Muscle of back (tissue), 11 donors: ENCODE results near the gene SUSD1. TPM values are rescaled to one million over a fixed set of nuclear protein-coding genes. Genes with fewer than 3 reads are reported as not detected.
A peak's percentile ranks its signal among the peaks of the same experiment; 100 is the strongest.

Experiments
- DNase-seq, 3 donors: peaks; one replicate each; pipeline versions ENCODE4 v3.0.0 to v3.0.0-alpha.2; 2013
- polyA plus RNA-seq, 10 donors: library from polyadenylated mRNA; unstranded; fragments of 120-200 nt; gene quantifications; one replicate each; pipeline ENCODE4 v1.2.1, GENCODE V29; 2013; ENCODE audit not compliant: insufficient read length in 10 of 10

SUSD1 gene
- polyA plus RNA-seq, 10 donors, result 5.0 to 14.4 (median 9.0) TPM

DNA sequence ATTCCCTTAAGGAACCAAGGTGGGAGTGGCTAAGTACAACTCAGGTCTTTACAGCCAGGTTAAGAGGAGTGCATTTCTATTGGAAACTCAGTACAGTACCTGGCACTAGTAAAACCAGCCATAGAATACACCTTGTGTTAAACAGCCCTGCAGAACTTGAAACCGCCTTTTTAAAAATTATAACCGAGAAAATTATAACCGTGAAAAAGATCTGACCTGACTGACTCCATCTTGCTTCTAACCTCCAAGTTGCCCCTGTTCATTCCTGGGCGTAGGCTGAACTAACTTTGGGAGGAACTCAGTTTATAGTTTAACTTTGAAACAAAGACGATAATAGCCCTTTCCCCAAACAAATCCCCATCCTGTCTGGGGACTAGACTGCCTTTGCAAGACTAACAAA is 132.3 kb downstream of the SUSD1 start:
- DNase-seq, result no peak

DNA sequence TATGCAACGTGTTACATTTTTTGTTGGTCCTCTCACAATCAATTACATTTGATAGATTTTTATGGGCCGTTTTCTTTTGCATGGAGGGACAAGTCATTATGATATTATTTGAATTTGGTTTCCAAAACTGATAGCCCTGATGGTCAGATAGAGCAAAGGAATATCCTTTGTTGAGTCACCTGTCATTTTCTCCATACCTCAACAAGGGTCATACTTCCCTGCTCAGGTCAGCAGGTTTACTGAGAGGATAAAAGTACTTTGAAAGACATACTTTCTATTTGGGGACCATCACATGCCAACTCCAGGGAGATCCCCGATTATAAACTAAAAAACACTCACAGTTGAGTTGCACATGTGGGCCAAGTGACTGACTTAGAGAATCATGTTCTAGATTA is 132.9 kb downstream of the SUSD1 start:
- no peak for DNase-seq

DNA sequence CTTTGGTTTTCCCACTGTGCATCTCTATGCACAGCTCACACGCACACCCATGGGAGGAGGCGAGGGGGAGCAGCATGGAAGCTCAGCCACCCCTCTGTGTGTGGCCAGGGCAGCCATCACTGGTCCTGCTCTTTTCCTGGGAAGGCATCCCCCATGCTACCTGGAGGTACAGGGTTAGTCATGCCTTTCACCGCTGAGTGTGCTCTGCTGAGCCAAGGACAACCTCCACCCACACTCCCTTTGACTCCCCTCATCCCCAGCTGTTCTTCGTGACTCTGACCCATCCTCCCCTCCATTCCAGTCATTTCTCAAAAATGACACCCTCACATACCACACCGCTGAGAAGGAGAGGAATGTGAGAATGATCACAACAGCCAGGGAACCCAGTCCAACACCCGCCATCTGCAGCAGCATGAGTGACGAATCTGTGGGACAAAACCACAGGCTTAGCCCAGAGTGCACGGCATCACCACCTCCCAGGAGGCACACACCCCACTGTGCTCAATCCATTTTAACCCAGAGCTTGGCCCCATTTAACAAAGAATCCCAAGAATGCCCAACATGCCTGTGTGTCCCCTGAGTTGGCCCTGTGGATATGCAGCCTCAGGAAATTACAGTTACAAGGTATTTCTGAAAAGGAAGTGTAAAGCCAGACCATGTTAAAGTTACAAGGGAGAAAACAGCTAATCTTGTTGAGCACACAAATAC is 133.4 kb downstream of the SUSD1 start:
- peak; percentile 63 to 100 (median 66) for DNase-seq

DNA sequence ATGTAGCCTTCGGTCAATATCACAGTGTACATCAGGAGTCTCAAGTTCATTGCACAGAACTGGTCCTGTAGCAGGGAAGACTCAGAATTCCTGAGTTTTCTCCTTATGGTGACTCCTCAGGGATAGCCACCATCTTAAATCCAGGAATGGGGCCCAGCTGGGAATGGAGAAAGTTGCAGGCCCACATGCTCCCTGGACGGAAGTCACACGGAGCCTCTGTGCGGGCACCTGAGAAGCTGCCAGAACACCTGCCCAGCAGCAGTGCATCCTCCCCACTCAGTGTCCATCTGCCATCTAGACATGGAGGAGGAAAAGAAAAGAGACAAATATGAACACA is 133.9 kb downstream of the SUSD1 start:
- DNase-seq, result no peak

DNA sequence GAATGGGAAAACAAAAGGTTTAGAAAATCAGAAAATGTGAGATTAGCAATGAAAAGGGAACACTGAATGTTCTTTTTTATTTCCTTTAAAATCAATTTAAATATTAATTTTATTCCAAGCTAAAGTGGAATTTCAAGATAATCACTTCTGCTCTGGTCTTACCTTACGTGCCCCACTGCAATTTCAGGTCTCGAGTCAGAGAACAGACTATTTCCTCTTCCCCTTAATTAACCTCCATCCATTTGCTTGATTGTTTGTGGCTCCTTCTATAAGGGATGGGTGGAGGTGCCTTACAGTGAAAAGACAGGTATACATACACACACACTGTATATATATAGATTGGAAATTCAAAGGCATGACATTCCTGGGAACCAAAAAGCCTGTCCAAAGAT is 137.1 kb downstream of the SUSD1 start:
- no peak for DNase-seq

DNA sequence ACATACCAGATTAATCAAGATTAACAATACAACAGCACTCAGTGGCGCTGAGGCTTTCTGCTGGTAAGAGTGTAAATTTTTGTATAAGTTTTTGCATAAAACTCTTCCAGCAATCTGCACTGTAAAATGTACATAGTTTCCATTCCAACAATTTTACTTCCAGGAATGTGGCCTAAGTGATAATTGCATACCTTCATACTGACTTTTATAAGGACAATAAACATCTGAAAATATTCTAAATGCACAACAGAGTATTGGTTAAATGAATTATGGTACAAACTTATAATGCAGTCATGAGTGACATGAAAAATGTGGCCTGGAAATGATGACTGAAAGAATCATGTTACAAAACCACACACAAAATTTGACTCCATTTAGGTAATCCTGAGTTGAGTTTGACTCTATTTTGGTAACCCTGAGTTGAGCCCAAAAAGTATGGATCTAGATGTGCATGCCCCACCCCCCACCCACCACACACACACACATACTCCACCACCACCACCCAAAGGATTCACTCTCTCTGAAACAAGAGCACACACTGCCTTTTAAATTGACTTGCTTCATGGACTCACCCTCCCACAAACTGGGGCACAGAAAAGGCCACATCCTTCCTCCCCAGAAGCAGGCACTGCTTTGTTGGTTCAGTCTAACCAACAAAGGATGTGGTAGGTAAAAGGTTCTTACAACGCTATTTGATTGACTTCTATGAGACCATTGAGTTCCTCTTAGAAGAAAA is 137.6 kb downstream of the SUSD1 start:
- peak in 1 of 3 donors; percentile 95 for DNase-seq

DNA sequence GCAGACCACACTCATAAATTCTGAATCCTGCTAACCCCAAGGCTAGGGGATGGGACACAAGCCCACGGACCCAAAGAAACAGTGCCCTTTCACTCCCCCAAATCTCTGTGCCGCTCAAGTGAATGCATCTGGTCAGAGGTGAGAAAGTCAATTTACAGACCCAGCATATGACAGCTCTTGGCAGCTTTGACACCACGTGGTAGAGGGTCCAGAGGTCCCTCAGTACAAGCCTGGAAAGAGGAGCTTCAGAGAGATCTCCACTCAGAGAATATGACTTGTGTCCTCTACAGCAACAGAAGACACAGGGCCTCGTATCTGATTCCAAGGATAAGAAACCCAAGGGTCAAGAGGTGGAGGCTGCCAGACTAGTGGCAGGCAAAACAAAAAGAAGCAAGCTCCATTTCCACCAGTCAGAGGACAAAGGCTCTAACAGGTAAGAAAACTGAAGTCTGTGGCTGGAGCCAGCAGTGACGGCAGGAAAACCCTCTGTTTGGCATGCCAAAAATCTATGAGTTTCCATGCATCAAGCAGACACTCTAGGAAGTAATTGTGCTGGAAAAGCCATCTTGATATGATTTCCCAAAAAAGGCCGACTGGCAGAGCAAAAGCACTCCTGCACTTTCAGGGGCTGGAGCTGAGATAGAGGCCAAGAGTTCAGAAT is 139.8 kb downstream of the SUSD1 start:
- DNase-seq, result peak in 1 of 3 donors; percentile 41

DNA sequence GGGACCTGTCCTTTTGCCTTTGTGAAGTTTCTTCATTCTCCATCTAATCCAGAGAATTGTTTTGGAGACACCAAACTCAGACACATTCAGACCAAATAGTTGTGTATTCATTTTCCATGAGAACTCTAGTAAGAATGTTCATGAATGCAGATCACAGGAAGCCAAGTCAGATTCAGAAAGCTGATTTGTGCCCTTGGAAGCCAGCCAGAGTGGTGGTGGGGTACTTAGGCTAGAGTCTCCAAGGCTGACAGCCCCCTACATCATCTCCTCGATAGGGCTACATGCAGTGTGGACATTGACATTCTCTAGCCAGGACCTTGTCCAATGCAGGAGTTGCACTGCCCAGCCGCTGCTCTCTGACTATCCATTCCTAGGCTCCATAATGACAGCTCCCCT is 140.9 kb downstream of the SUSD1 start:
- no peak for DNase-seq

DNA sequence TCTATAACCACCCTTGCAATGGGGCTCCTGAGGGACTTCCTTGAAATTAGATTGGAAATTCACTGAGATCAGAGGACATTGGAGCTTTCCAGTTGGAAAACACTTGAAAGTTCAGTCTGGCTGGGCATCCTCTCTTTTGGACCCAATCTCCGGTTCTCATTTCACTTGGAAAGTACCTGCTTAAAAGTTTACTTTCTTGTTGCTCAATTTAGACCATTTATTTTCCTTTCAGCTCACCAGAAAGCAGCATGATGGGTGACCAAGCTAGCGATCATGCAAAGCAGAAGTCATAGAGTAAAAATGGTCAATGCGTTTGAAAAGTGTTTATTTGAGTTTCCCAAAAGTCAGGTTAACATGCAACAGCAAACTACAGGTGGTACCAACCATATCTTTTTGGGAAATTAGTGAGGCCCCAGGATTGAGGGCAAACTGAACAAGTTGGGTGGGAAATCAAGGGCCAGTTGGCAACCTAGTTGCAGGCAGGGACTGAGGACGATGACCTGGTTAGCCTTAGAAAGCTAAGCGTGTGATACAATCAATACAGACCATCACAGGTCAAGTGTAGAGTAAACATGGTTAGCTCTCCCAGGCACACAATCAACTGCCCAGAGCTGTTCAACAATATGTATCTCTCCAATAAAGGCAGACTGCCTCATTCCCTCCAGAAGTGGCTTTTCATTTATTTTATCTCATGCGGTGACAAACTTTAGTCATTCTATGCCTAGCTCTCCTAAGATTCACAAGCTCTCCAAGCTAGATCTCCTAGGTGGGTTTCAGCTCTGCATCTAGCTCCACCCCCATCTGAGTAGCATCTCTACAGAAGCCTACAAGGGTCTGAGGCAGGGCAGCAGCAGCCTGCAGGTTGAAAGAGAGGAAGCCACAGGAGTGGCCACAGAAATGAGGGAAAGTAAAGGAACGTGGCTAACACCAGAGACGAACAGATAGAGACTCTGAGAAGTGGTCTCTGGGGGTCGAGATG is 141.6 kb downstream of the SUSD1 start:
- DNase-seq, result no peak

DNA sequence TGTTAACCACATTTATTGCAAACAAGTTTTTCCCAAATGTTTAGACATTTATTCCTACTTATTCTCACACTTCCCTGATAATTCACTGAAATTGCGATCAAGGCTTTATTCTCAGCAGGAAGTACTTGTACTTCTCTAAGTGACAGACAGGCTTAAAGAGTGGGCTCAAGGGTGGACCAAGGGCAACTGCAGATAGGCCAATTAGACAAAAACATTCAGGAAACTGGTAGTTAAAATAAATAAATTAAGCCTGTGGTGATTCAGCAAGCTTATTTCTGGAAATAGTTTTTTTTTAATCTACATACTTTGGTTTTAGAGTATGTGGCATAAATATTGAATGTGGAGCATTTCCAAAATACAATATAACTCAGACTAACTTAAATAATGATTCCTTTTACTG is 142.4 kb downstream of the SUSD1 start:
- peak in 1 of 3 donors; percentile 49 for DNase-seq

DNA sequence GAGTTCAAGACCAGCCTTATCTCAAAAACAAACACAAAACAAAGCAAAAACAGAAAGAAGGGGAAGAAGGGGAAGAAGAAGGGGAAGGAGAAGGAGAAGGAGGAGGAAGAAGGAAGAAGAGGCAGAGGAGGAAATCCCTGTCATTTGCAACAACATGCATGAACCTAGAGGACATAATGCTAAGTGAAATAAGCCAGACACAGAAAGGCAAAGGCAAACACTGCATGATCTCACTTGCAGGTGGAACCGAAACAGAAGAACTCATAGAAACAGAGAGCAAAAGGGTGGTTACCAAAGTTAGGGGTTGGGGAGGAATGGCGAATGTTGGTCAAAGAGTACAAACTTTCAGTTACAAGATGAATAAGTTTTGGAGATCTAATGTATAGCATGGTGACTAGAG is 143.1 kb downstream of the SUSD1 start:
- DNase-seq, result no peak

DNA sequence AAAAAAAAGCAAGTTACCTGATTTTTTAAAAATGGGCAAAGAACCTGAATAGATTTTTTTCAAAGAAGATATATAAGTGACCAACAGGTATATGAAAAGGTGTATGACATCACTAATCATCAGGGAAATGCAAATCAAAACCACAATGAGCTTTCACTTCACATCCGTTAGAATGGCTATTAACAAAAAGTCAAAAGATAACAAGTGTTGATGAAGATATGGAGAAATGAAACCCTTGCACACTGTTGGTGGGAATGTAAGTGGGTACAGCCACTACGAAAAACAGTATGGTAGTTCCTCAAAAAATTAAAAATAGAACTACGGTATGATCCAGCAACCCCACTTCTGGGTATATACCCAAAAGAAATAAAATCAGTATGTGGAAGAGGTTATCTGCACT is 143.7 kb downstream of the SUSD1 start:
- no peak for DNase-seq

DNA sequence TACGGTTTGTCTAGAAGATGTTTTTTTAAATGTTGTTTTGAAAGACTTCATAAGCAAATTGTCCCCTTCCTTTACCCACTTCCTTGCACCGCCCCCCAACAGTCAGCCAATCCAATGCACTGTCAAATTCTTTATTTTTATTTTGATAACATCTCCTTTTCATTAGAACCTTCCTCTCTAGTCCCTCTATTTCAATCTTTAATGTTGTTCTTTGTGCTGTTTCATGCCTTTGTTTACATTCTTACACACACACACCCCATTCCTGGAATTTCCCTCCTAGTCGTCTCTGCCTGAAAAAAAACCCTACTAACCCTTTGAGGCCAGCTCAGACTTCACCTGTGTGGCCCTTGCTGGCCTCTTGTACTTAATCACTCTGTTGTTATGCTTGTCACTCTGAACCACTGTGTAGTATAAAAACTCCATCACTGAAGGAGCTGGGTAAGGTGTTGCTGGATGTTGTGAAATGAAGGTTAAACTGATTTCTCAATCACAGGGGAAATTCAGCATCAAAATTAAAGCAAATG is 145.1 kb downstream of the SUSD1 start:
- no peak for DNase-seq

DNA sequence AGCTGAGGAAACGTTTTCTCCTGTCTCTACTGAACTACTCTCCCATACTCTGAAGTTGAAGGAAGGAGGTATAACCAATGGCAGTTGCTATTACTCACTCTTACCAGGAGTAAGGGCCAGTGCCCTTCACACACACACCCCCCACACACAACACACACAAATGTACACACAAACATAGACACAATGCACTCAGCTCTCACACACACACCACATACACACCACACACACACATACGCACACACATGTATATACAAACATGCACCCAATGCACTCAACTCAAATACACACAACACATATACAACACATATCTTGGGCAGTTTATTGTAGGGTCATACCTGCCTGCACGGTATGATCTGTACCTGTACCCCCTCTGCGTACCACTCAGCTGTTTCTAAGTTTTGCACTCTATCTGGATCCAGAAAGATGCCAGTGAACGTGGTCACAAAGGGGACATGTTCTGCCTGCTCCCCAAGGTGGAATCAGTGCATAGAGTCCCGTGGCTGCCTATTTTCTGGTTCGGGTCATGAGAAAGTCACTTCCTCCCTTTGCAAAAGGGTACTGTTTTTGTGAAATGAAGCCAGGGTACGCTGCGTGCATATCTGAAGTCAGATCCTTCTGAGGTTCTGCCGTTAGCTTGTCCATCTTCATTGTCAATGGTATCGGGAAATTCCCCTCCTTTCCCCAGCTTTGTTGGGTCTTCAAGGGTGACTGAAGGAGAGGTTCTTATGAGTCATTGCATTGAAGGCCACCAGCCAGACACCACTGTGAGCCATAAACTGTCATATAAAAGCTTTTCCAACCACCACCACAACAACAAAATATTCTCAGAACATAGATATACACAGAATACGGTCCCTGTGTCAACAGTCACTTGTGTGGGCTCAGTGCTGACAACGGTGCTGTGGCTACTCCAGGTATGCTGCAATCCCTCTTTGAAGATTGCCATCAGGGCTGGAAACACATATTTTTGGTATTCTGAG is 146.6 kb downstream of the SUSD1 start:
- no peak for DNase-seq

DNA sequence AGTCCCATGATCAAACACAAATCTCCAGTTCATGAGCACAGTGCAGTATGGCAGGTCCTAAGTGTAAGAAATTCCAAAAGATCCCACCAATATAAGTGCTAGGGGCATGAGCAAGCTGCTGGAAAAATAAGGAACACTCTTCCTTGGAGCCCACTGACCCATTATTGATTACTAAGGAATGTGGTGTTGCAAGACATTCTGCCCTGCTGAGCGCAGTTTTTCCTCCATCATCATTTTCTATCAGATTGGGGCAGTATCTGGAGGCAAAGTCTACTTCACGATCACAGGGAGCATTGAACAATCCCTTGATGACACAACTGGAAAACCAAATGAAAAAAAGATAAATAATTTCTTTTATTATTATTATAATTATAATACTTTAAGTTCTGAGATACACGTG is 149.2 kb downstream of the SUSD1 start:
- no peak for DNase-seq

DNA sequence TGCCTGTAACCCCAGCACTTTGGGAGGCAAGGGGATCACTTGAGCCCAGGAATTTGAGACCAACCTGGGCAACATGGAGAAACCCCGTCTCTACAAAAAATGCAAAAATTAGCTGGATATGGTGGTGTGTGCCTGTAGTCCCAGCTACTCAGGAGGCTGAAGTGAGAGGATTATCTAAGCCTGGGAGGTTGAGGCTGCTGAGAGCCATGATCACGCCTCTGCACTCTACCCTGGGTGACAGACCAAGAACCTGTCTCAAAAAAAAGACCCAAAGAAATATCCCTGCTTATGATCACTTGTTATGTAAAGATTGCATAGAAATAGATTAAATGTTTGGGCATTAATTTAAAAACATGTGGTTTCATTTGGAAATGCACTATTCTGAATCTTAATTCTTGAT is 153.4 kb downstream of the SUSD1 start:
- no peak for DNase-seq

DNA sequence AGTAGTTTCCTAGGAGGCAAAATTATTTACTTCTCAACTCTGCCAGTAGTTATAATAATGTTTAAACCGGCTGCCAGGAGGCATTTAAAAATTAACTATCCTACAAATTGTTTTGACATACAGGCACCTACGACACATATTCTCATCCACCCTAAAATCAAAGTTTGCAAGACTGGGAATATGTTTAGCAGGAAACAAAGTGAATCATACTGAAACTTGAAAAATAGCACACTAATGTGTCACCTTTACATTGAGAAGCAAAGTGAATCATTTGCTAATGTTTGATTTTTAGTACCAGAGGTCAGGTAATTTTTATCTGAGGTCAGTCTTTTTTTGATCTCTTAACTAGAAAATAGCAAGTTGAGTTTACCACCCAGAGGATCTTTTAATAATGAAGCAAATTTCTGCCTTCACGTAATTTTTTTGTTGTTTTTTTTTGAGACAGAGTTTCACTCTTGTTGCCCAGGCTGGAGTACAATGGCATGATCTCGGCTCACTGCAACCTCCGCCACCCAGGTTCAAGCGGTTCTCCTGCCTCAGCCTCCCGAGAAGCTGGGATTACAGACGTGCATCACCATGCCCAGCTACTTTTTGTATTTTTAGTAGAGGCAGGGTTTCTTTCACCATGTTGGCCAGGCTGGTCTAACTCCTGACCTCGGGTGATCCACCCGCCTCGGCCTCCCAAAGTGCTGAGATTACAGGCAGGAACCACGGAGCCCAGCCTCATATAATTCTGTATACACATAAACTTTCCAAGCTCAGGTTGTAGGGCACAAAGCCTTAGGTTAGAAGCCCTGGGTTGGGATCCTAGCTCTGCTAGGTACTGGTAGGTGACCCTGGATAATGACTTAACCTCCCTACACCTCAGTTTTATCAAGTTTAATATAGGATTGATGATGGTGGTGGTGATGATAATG is 154.2 kb downstream of the SUSD1 start:
- peak in 1 of 3 donors; percentile 49 for DNase-seq

DNA sequence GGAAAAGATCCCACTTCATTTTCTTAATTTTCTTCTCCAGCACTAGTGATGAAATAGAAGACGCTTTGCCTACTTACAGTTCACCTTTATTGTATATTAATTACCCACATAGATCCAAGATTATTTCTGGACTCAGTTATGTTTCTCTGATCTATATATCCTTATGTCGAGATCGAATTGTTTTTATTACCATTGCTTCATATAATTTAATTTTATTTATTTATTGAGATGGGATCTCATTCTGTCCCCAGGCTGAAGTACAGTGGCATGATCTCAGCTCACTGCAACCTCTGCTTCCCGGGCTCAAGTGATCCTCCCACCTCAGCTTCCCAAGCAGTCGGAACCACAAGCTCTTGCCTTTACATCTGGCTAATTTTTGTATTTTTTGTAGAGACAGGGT is 157.2 kb downstream of the SUSD1 start:
- DNase-seq, result no peak

DNA sequence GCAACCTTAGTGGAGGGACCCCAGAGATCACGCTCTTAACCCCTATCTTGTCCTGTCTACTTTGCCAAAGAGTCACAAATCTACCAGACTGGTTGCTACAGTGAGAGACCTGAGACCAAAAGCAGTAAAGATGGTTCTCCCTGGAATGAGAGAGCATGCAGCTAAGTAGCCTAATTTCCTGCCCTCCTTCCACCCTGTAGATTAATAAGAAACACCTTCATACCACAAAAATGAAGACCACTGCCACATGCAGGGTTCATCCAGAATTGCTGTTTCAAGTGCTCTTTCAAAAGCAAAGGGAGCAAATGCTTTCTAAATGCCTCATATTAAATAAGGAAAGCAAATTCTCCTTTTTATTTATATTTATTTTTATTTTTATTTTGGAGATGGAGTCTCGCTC is 159.4 kb downstream of the SUSD1 start:
- DNase-seq, result no peak
